HepG2 (cell line): Measurements from ENCODE around the gene TSACC. TPM values are rescaled to one million over a fixed set of nuclear protein-coding genes. Genes with fewer than 3 reads are reported as not detected.

ENCODE experiments used
- ATAC-seq: fragments of 200-7000 bp; cut with Tn5 transposase; 3 replicates; pipeline ENCODE4 v1.9.1; 2020; ENCODE audit warnings: mild to moderate bottlenecking, moderate library complexity
- BruUV-seq: library from RNA; stranded (reverse); fragments of 400-500 nt; replicated peaks from 2 replicates; lab custom pipeline; 2021; lab: Mats Ljungman, UMichigan
- CTCF ChIA-PET: fragments of 300-600 bp; formaldehyde crosslinking; extraction: SDS; loops from one replicate; lab custom pipeline; 2021; ENCODE audit warnings: low total read pairs, inconsistent platforms, low intra/inter-chr PET ratio; lab: Yijun Ruan, JAX
- POLR2A ChIA-PET: fragments of 350-600 bp; sonication (Branson Sonifier 250); formaldehyde crosslinking; loops from one replicate; lab custom pipeline; 2020; ENCODE audit warnings: antibody characterized with exemption, inconsistent platforms; lab: Yijun Ruan, JAX
- DNase-seq: peaks from one replicate; pipeline ENCODE4 v3.0.0-alpha.2; 2015; ENCODE audit warnings: low spot score
- FAIRE-seq: peaks from 3 replicates; lab custom pipeline; 2011; peaks lifted over from hg19 to GRCh38; lab: Jason Lieb, UNC
- H2AFZ ChIP-seq: one replicate; pipeline ENCODE4 v1.6.1; 2011; ENCODE audit warnings: low read length, inconsistent platforms
- H3K27ac ChIP-seq: fragments of 300-600 bp; 3 replicates; pipeline ENCODE4 v1.8.0; 2011; ENCODE audit warnings: mixed run types, mild to moderate bottlenecking, mixed read lengths, low read length, inconsistent platforms; ENCODE audit not compliant: insufficient read depth; ENCODE audit errors: extremely low read length
- H3K27me3 ChIP-seq, 2 experiments: fragments of 200-600 bp in 1 of 2; 2 replicates in 1 of 2; 3 replicates in 1 of 2; pipeline versions ENCODE4 v1.6.0 to v1.8.0; 2011; ENCODE audit warnings: low read length in 2 of 2, mild to moderate bottlenecking in 2 of 2, moderate library complexity in 2 of 2, inconsistent platforms in 1 of 2; ENCODE audit not compliant: insufficient read depth in 2 of 2, control insufficient read depth in 1 of 2
- H3K36me3 ChIP-seq, 2 experiments: fragments of 200-600 bp in 1 of 2; replicated peaks in 1 of 2; 2 replicates in 1 of 2; 3 replicates in 1 of 2; pipeline versions ENCODE4 v1.5.1 to v1.8.0; 2011; ENCODE audit warnings: low read length in 2 of 2, inconsistent platforms in 1 of 2; ENCODE audit not compliant: insufficient read depth in 2 of 2, control insufficient read depth in 1 of 2
- H3K4me1 ChIP-seq: 2 replicates; pipeline ENCODE4 v1.5.1; 2012; ENCODE audit warnings: low read length, inconsistent platforms; ENCODE audit not compliant: insufficient read depth
- H3K4me2 ChIP-seq: 2 replicates; pipeline ENCODE4 v1.6.0; 2011; ENCODE audit warnings: low read depth, low read length, inconsistent platforms
- H3K4me3 ChIP-seq, 3 experiments: fragments of 200-600 bp in 1 of 3; sonication (generic), shearing (Covaris generic) in 1 of 3; replicated peaks in 1 of 3; 2 replicates each; pipeline ENCODE4 v1.5.1; 2011 to 2016; ENCODE audit warnings: low read length in 3 of 3, inconsistent platforms in 2 of 3, low read depth in 2 of 3, mild to moderate bottlenecking in 2 of 3, control low read depth in 1 of 3, mixed read lengths in 1 of 3; ENCODE audit not compliant: insufficient read depth in 1 of 3
- H3K79me2 ChIP-seq: one replicate; pipeline ENCODE4 v1.6.1; 2011; ENCODE audit warnings: low read length, inconsistent platforms; ENCODE audit not compliant: insufficient read depth
- H3K9ac ChIP-seq: 2 replicates; pipeline ENCODE4 v1.6.0; 2011; ENCODE audit warnings: mild to moderate bottlenecking, low read depth, low read length, inconsistent platforms; ENCODE audit not compliant: insufficient read depth
- H3K9me3 ChIP-seq: 2 replicates; pipeline ENCODE4 v1.5.1; 2012; ENCODE audit warnings: mild to moderate bottlenecking, low read length
- H4K20me1 ChIP-seq: 2 replicates; pipeline ENCODE4 v1.6.0; 2011; ENCODE audit warnings: inconsistent platforms, mild to moderate bottlenecking, low read length, moderate library complexity; ENCODE audit not compliant: insufficient read depth
- GTF3A ChIP-seq: sonication (generic); formaldehyde crosslinking; conservative IDR thresholded peaks from 2 replicates; pipeline ENCODE4 v1.4.0; 2020; ENCODE audit warnings: mild to moderate bottlenecking, missing genetic modification reagents
- TMF1 ChIP-seq: sonication (generic); formaldehyde crosslinking; IDR thresholded peaks from 2 replicates; pipeline ENCODE4 v1.8.1; 2022; ENCODE audit warnings: low read depth, missing genetic modification reagents
- ZNF121 ChIP-seq: sonication (generic); formaldehyde crosslinking; IDR thresholded peaks from 2 replicates; pipeline ENCODE4 v1.5.0; 2020; ENCODE audit warnings: mild to moderate bottlenecking, missing genetic modification reagents
- ZNF781 ChIP-seq: sonication (generic); formaldehyde crosslinking; IDR thresholded peaks from 2 replicates; pipeline ENCODE4 v1.5.1; 2020; ENCODE audit warnings: borderline replicate concordance, mild to moderate bottlenecking, missing genetic modification reagents; ENCODE audit errors: not compliant biosample characterization
- WGBS: methylation state at CpG from one replicate; pipeline ENCODE4 v1.1.6; 2017; ENCODE audit warnings: low lambda C conversion rate; 5-methylcytosine and 5-hydroxymethylcytosine counted together
- in situ Hi-C: cut with HindIII; loops from 2 replicates; pipeline ENCODE4 v1.10.0; 2017; ENCODE audit warnings: low pct_unique_long_range_greater_than_20kb; ENCODE audit not compliant: extremely low pct_ligation_motif_present
- intact Hi-C: fragments of 100-400 bp; cut with micrococcal nuclease; formaldehyde crosslinking; loops from one replicate; pipeline ENCODE4 v1.10.0; 2022; ENCODE audit not compliant: unreplicated experiment
- polyA plus RNA-seq, 8 experiments: library from polyadenylated mRNA; depleted of rRNA in 3 of 8; stranded (reverse) in 7 of 8; unstranded in 1 of 8; fragments of >200 nt; fragmentation: Illumina TruSeq in 4 of 8; extraction: Trizol in 4 of 8; gene quantifications; 2 replicates each; pipeline versions ENCODE4 v1.2.1 to v1.2.3, GENCODE V29; 2011 to 2016; ENCODE audit warnings: low read depth in 4 of 8, missing spikeins in 1 of 8, mixed read lengths in 1 of 8; ENCODE audit not compliant: insufficient read depth in 1 of 8
- total RNA-seq, 5 experiments: library from RNA; depleted of rRNA; stranded (reverse); fragments of >200 nt; fragmentation: Illumina TruSeq; extraction: Trizol; gene quantifications; 2 replicates each; pipeline ENCODE4 v1.2.3, GENCODE V29; 2016; ENCODE audit warnings: low read depth in 1 of 5
- TF ChIP-seq, protein P1 (sequence below): sonication (generic); formaldehyde crosslinking; IDR thresholded peaks from 2 replicates; pipeline ENCODE4 v1.4.0; 2020; ENCODE audit warnings: missing genetic modification reagents, mild to moderate bottlenecking, borderline replicate concordance

The TSACC gene
- total and polyA plus RNA-seq, 2 of the 13 experiments (the other 11 are each of a cell fraction or from before 2014, with no cell fraction given), result 1.5 to 2.6 TPM

DNA sequence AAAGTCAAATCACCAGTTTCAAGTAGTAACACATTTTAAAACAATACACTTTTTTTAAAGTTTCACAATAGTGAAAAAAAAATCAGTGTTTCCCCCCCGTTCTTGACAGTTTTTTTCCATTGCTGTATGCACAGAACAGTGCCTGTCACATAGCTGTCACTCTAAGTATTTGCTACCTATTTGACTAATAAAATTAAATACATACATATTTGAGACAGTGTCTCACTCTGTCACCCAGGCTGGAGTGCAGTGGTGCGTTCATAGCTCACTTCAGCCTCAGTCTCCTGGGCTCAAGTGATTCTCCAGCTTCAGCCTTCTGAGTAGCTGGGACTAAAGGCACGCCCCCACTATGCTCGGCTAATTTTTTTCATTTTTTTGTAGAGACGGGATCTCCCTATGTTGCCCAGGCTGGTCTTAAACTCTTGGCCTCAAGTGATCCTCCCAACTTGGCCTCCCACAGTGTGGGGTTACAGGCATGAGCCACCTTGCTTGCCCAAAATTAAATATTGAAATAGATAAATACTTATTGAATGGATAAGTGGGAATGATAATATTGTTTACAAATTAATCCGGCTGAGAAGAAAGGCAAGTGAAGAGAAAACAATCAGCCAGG is 18.0 kb downstream of the TSACC start:
- POLR2A ChIA-PET, result interaction anchor here (0.6 kb wide), 1 partner anchor 74 kb away, joined by 3 read pairs; no protein-coding TSS in a partner anchor
- intact Hi-C loops, result no loop called here

More for the DNA sequence above, 18.0 kb downstream of the TSACC start:
- FAIRE-seq (no peak), ATAC-seq (peak; percentile 8; the same call in 1 of the 3 replicates), DNase-seq (no peak)
- Histone ChIP-seq H3K27ac (no peak overlapping the region), H2AFZ (no peak overlapping the region), H3K27me3 (no peaks in the 10 kb centered on the region), H3K36me3 (no peaks in the 10 kb centered on the region), H3K4me2 (peak overlapping the region; percentile 52), H3K9me3 (no peaks in the 10 kb centered on the region), H3K4me3 (peak overlapping the region in 2 of 3 experiments; percentile 13 to 47; a peak in 1 of 6 replicates), H3K4me1 (peaks cover 44% of the 10 kb centered on the region), H3K9ac (no peak overlapping the region), H3K79me2 (no peaks in the 10 kb centered on the region), H4K20me1 (no peaks in the 10 kb centered on the region)
- BruUV-seq, result no TSS peak
- peak; percentile 66; the same call in 1 of the 2 replicates for TF ChIP-seq ZNF121
- peak; percentile 6 for TF ChIP-seq ZNF781 (CRISPR knock-in tag)
- no peak for TF ChIP-seq TMF1 (CRISPR knock-in tag)
- 0 out of 2 replicates have a peak, but pooled peaks have one; percentile 0 for TF ChIP-seq GTF3A
- TF ChIP-seq, protein P1, sequence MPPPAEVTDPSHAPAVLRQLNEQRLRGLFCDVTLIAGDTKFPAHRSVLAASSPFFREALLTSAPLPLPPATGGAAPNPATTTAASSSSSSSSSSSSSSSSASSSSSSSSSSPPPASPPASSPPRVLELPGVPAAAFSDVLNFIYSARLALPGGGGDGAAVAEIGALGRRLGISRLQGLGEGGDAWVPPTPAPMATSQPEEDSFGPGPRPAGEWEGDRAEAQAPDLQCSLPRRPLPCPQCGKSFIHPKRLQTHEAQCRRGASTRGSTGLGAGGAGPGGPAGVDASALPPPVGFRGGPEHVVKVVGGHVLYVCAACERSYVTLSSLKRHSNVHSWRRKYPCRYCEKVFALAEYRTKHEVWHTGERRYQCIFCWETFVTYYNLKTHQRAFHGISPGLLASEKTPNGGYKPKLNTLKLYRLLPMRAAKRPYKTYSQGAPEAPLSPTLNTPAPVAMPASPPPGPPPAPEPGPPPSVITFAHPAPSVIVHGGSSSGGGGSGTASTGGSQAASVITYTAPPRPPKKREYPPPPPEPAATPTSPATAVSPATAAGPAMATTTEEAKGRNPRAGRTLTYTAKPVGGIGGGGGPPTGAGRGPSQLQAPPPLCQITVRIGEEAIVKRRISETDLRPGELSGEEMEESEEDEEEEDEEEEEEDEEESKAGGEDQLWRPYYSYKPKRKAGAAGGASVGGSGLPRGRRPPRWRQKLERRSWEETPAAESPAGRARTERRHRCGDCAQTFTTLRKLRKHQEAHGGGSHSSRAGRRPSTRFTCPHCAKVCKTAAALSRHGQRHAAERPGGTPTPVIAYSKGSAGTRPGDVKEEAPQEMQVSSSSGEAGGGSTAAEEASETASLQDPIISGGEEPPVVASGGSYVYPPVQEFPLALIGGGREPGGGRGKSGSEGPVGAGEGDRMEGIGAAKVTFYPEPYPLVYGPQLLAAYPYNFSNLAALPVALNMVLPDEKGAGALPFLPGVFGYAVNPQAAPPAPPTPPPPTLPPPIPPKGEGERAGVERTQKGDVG (CRISPR knock-in tag), result 0 out of 2 replicates have a peak, but pooled peaks have one; percentile 18
- CTCF ChIA-PET, result interaction anchor here (0.9 to 3.1 kb wide), 5 partner anchors 13 to 89 kb away, joined by 3 to 26 read pairs (median 9); partner anchors contain the start of gene RHBG
- in situ Hi-C loops, result loop anchor here (10.0 kb wide), 1 partner anchor 88 kb away; no protein-coding TSS in a partner anchor
- WGBS, result 17% methylated on average over 6 of the region's 6 CpGs
